ENCODE data around the gene WDR33. TPM values are rescaled to one million over a fixed set of nuclear protein-coding genes. Genes with fewer than 3 reads are reported as not detected.

Gene WDR33
- polyA plus RNA-seq, 2 donors: 10.6 to 12.2 TPM

Other genes with a start within 250 kb of the WDR33 start
- gene GPR17, start 165.0 kb downstream of the WDR33 start, polyA plus RNA-seq: 1 to 10 TPM in 1 of 2 donors, under 1 TPM in 1; 0.26 to 1.6 TPM
- 10 to 100 TPM; 32.4 to 58.4 TPM for gene LIMS2, start 135.6 kb downstream of the WDR33 start, polyA plus RNA-seq
- gene SFT2D3, start 109.7 kb downstream of the WDR33 start, polyA plus RNA-seq: 1 to 10 TPM; 3.8 to 4.2 TPM
- gene POLR2D, start 47.0 kb upstream of the WDR33 start, polyA plus RNA-seq: 10 to 100 TPM in 1 of 2 donors, 1 to 10 TPM in 1; 6.8 to 10.2 TPM
- 1 to 10 TPM; 5.4 to 5.8 TPM for gene AMMECR1L, start 74.8 kb upstream of the WDR33 start, polyA plus RNA-seq
- 1 to 10 TPM; 6.3 to 7.3 TPM for gene SAP130, start 216.9 kb upstream of the WDR33 start, polyA plus RNA-seq